Glutamatergic neuron (in vitro differentiated cells): ENCODE measurements around the gene EIF4G3. TPM values are rescaled to one million over a fixed set of nuclear protein-coding genes. Genes with fewer than 3 reads are reported as not detected.
"Not testable (repeated sequence)": the region's sequence is repeated elsewhere in the genome, so short reads cannot be mapped to it uniquely, and the experiment has no call there.

Source experiments
- DNase-seq: peaks from one replicate; pipeline ENCODE4 v3.0.0; 2022
- H3K27ac Mint-ChIP-seq: one replicate; pipeline ENCODE4 v1.8.0; 2020; ENCODE audit warnings: mild to moderate bottlenecking, mixed read lengths, inconsistent platforms; ENCODE audit not compliant: unreplicated experiment
- H3K27me3 Mint-ChIP-seq: one replicate; pipeline ENCODE4 v1.8.0; 2020; ENCODE audit warnings: mild to moderate bottlenecking, moderate library complexity, mixed read lengths, inconsistent platforms; ENCODE audit not compliant: unreplicated experiment
- H3K36me3 Mint-ChIP-seq: one replicate; pipeline ENCODE4 v1.8.0; 2020; ENCODE audit warnings: mild to moderate bottlenecking, mixed read lengths, inconsistent platforms; ENCODE audit not compliant: unreplicated experiment
- H3K4me1 Mint-ChIP-seq: one replicate; pipeline ENCODE4 v1.8.0; 2020; ENCODE audit warnings: mild to moderate bottlenecking, low read depth, mixed read lengths, inconsistent platforms; ENCODE audit not compliant: unreplicated experiment
- H3K4me3 Mint-ChIP-seq: one replicate; pipeline ENCODE4 v1.8.0; 2020; ENCODE audit warnings: mild to moderate bottlenecking, mixed read lengths, inconsistent platforms; ENCODE audit not compliant: unreplicated experiment
- H3K9me3 Mint-ChIP-seq: one replicate; pipeline ENCODE4 v1.8.0; 2020; ENCODE audit warnings: mild to moderate bottlenecking, moderate library complexity, mixed read lengths, inconsistent platforms; ENCODE audit not compliant: unreplicated experiment
- total RNA-seq: library from RNA; stranded (reverse); fragmentation: NEBNext Ultra II Directional; extraction: Animal tissue kit (Norgen Biotek cat#: 25700); gene quantifications from one replicate; pipeline ENCODE4 v1.2.1, GENCODE V29; 2021; ENCODE audit not compliant: unreplicated experiment
- TF ChIP-seq, protein P1 (sequence below): fragments of 200-600 bp; sonication (generic); IDR thresholded peaks from one replicate; pipeline ENCODE4 v1.5.0; 2021; ENCODE audit not compliant: partially characterized antibody, unreplicated experiment

Gene EIF4G3
- total RNA-seq, 1 donor from 2014 or later: 100 TPM

- DNase-seq, H3K36me3 Mint-ChIP-seq, H3K4me3 Mint-ChIP-seq, H3K27ac Mint-ChIP-seq, H3K4me1 Mint-ChIP-seq, H3K9me3 Mint-ChIP-seq, H3K27me3 Mint-ChIP-seq: not testable (repeated sequence)
Measured at GRCh38 chr1:21092545-21092944, 84.2 kb downstream of the EIF4G3 start.

GRCh38 chr1:21091053-21091690 is 85.5 kb downstream of the EIF4G3 start:
- H3K9me3 Mint-ChIP-seq, H3K27ac Mint-ChIP-seq, H3K4me3 Mint-ChIP-seq, H3K36me3 Mint-ChIP-seq, H3K4me1 Mint-ChIP-seq, H3K27me3 Mint-ChIP-seq, DNase-seq: not testable (repeated sequence)

DNA sequence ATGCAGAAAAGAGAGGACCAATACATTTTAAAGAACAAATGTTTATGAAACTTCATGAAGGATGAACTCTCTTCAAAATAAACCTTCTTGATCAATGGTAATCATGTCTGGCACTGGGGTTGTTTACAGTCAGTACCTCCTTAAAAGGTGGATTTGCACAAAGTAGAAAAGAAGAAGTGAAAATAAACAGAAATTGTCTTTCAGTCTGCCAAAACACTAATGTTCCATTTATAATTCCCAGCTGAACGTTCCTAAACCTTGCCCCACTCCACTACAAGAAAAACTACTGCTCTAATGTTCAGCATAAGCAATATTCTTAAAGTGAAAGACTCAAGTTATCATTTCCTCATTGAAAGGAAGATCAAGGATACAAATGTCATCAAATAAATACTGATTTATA is 86.2 kb downstream of the EIF4G3 start:
- H3K4me3 Mint-ChIP-seq: no peak overlapping the region
- no peak for DNase-seq
- H3K9me3 Mint-ChIP-seq: no peaks in the 10 kb centered on the region
- no peaks in the 10 kb centered on the region for H3K36me3 Mint-ChIP-seq
- no peak overlapping the region for H3K27ac Mint-ChIP-seq
- TF ChIP-seq, protein P1, sequence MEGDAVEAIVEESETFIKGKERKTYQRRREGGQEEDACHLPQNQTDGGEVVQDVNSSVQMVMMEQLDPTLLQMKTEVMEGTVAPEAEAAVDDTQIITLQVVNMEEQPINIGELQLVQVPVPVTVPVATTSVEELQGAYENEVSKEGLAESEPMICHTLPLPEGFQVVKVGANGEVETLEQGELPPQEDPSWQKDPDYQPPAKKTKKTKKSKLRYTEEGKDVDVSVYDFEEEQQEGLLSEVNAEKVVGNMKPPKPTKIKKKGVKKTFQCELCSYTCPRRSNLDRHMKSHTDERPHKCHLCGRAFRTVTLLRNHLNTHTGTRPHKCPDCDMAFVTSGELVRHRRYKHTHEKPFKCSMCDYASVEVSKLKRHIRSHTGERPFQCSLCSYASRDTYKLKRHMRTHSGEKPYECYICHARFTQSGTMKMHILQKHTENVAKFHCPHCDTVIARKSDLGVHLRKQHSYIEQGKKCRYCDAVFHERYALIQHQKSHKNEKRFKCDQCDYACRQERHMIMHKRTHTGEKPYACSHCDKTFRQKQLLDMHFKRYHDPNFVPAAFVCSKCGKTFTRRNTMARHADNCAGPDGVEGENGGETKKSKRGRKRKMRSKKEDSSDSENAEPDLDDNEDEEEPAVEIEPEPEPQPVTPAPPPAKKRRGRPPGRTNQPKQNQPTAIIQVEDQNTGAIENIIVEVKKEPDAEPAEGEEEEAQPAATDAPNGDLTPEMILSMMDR: no peak
- H3K4me1 Mint-ChIP-seq: peaks cover 6% of the 10 kb centered on the region
- peaks cover 2% of the 10 kb centered on the region for H3K27me3 Mint-ChIP-seq

- Mint-ChIP-seq H3K4me3 (no peak overlapping the region), H3K27ac (no peak overlapping the region), H3K4me1 (peaks cover 6% of the 10 kb centered on the region), H3K27me3 (peaks cover 2% of the 10 kb centered on the region), H3K9me3 (no peaks in the 10 kb centered on the region), H3K36me3 (no peaks in the 10 kb centered on the region)
- TF ChIP-seq, protein P1: no peak
- DNase-seq: no peak
Measured at GRCh38 chr1:21089731-21090130, 87.0 kb downstream of the EIF4G3 start.

- TF ChIP-seq, protein P1: no peak
- no peak for DNase-seq
- H3K27ac Mint-ChIP-seq: no peak overlapping the region
- H3K36me3 Mint-ChIP-seq: no peaks in the 10 kb centered on the region
- H3K9me3 Mint-ChIP-seq: no peaks in the 10 kb centered on the region
- H3K27me3 Mint-ChIP-seq: peaks cover 2% of the 10 kb centered on the region
- peaks cover 6% of the 10 kb centered on the region for H3K4me1 Mint-ChIP-seq
- no peak overlapping the region for H3K4me3 Mint-ChIP-seq
Measured at GRCh38 chr1:21089299-21089698, 87.4 kb downstream of the EIF4G3 start.

DNA sequence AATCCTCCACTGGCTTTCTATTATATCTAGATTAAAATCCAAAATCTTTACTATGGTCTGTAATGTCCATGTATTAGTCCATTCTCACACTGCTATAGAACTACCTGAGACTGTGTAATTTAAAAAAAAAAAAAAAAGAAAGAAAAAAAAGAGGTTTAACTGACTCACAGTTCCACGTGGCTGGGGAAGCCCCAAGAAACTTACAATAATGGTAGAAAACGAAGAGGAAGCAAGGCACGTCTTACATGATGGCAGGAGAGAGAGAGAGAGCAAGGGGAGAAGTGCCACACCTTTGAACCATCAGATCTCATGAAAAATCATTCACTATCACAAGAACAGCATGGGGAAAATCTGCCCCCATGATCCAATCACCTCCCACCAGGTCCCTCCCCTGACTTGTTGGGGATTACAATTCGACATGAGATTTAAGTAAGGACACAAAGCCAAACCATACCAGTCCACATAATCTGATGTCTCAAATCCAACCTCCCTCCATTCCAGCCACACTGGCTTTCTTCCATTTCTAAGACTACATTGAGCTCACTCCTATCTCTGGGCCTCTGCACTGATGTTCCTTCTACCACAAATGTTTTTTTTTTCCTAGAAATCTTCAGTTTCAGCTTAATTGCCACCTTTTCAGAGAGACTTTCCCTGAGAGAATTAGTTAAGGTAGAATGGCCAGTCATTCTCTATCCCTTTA is 92.4 kb downstream of the EIF4G3 start:
- Mint-ChIP-seq H3K9me3 (no peaks in the 10 kb centered on the region), H3K27ac (peak overlapping the region; percentile 5), H3K4me3 (no peak overlapping the region), H3K36me3 (no peaks in the 10 kb centered on the region), H3K27me3 (peaks cover 2% of the 10 kb centered on the region), H3K4me1 (peaks cover 4% of the 10 kb centered on the region)
- no peak for DNase-seq
- TF ChIP-seq, protein P1: no peak
